Fibroblast of skin of scalp (primary cell): ENCODE measurements around the gene KATNB1.
"Not testable (repeated sequence)": the region's sequence is repeated elsewhere in the genome, so short reads cannot be mapped to it uniquely, and the experiment has no call there.

ENCODE experiments used
- DNase-seq: peaks from one replicate; pipeline ENCODE4 v3.0.0-alpha.2; 2013

The KATNB1 gene

DNA sequence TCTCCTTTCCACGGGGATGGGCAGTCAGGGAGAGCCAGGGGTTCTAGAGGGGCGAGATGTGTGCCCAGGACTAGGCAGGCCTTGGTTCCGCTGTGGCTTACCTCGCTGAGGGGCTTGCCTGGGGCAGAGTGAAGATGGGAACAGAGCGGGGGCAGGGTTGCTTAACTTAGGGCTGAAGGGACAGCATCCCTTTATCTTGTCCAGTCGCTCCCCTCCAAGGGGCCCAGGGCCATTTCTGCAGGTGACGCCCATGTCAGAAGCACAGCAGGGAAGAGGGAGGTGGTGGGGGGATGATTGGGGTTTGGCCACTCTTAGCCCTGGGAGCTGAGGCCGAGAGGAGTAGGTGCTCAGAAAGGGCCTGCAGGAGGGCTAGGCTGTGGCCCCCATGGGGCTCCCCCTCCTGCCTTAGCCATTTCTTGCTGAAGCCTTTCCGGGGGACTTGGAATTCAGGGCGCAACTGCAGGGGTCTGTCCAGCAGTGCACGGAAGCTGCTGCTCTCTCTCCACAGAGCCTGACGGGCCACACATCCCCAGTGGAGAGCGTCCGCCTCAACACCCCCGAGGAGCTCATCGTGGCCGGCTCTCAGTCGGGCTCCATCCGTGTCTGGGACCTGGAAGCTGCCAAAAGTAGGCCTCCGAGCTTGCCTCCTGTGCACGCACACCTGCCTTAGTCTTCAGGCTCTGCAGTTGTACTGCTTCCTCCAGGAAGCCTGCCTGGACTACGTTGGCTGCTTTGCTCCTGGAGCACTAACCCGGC, 8.5 kb downstream of the KATNB1 start:
- no peak for DNase-seq

- no peak for DNase-seq
Observed at GRCh38 chr16:57744642-57744903, 9.0 kb downstream of the KATNB1 start.

- DNase-seq = no peak
Observed at GRCh38 chr16:57745768-57746167, 10.2 kb downstream of the KATNB1 start.

GRCh38 chr16:57746316-57746715, 10.7 kb downstream of the KATNB1 start:
- DNase-seq = not testable (repeated sequence)

GRCh38 chr16:57747091-57747490, 11.5 kb downstream of the KATNB1 start:
- no peak for DNase-seq

DNA sequence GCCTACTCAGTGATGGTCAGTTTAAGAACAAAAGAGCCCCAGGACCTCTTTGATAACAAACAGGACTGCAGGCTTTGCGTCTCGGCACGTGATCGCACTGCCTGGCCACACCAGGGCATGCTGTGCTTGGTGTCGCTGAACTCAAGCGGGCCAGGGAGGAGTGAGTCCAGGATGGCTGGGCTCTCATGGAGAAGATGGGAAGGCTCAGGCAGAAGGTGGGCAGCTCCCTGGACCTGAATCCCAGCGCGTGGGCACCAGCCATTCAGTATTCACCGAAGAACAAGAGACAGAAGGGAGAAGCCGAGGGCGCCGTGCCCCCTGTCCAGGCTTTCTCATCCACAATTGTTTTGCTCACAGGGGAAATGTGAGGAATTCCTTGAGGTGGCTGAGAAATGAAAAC, 11.9 kb downstream of the KATNB1 start:
- no peak for DNase-seq

DNA sequence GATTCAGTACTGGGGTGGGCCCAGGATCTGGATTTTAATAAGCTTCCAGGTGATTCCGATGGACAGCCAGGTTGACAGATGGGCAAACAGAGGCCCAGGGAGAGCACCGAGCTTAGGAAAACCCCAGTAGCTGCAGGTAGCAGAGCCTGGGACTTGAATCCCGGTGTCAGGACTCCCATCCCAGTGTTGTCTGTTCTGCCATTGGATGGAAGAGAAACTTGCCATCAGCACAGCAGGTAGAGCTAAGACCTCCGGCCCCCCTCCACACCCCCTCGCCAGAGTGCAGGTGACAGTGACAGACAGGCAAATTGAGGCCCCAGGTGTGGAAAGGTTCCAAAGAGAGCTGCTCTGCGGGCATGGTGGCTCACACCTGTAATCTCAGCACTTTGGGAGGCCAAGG, 12.4 kb downstream of the KATNB1 start:
- no peak for DNase-seq

DNA sequence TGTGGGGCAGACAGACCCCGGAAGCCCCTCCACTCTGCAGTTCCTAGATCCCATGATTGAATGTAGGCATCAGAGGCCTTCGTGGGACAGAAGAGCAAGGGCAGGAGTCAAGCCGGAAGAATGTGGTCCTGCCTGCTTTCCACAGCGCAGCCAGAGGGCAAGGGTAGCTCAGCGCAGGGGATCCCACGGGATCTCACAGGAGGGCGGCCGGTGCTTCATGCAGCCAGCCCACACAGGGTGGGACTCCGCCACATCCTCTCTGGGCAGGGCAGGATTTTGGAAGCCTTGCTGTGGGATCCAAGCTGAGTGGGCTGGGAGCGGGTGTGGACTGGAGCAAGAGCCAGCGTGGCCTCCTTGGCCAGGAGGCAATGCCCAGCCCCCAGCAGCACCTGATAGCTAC, 13.0 kb downstream of the KATNB1 start:
- no peak for DNase-seq

DNA sequence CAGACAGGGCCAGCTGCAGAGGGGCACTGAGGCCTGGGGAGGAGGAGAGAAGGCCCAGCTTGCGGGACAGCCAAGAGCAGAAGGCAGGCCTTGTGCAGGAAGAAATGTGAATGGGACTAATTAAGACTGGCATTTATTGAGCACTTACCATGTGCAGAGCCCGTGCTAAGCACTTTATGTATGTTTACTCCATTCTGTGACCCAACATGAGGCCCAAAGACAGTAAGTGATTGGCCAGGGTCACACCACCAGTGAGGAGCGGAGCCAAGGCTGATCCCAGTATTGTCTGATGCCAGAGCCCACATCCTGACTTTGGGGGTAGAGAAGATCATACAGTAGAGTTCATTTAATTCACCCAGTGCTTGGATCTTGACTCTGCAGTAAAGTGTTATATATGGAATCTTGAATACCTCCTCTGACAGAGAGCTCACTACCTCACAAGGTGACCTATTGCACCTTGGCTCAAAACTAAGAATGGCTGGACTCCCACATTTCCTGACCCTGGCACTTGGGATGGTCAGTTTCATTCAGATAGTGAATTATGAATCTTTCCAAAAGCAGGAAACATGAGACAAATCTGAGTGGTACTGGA, 13.6 kb downstream of the KATNB1 start:
- no peak for DNase-seq

GRCh38 chr16:57749856-57750452, 14.4 kb downstream of the KATNB1 start:
- DNase-seq = no peak

DNA sequence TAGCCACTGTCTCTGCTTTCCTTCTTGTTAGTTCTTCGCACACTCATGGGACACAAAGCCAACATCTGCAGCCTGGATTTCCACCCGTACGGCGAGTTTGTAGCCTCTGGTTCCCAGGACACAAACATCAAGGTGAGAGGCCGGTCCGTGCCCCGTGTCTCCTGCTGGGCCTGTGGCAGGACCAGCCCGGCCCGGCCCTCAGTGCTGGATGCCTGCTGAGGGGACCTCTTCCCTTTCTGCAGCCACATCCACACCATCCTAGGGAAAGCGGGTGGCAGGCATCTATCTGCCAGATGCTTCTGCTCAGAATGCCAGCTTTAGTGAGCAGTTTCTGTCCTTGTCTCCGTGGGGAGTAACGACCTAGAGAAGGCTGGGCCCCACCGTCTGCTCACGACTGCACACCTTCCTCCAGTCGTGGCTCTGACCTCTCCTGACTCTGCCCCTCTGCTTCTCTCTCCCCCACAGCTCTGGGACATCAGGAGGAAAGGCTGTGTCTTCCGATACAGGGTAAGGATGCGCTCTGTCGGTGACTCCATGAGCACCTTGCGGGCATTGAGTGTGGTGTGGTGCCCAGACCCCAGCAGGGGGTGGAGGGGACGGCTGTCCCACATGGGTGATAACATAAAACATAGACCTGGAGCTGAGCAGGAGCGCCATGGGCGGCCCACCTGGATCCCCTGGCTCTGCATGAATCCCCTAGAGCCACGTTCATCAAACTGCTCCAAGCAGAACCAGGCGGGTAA, 15.4 kb downstream of the KATNB1 start:
- DNase-seq = no peak

- DNase-seq = no peak
Observed at GRCh38 chr16:57751539-57752202, 16.1 kb downstream of the KATNB1 start.

DNA sequence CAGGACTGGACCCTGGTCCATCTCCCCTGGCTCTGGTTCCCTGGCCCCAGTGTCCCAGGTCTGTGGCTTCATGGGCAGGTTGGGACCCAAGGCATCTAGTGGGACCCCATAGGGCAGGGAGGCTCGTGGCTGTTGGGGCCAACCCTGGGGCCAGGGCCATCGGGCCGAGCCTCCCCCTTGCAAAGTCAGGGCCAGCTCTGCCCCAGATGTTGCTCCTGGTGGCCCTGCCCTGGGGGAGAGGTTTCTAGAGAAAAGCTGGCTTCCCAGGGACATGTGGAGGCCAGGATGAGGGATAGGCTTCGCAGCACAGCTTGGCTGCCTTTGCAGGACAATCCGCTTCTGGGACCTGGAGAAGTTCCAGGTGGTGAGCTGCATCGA, 16.6 kb downstream of the KATNB1 start:
- DNase-seq = no peak

- DNase-seq = no peak
Observed at GRCh38 chr16:57752581-57753447, 17.2 kb downstream of the KATNB1 start.

DNA sequence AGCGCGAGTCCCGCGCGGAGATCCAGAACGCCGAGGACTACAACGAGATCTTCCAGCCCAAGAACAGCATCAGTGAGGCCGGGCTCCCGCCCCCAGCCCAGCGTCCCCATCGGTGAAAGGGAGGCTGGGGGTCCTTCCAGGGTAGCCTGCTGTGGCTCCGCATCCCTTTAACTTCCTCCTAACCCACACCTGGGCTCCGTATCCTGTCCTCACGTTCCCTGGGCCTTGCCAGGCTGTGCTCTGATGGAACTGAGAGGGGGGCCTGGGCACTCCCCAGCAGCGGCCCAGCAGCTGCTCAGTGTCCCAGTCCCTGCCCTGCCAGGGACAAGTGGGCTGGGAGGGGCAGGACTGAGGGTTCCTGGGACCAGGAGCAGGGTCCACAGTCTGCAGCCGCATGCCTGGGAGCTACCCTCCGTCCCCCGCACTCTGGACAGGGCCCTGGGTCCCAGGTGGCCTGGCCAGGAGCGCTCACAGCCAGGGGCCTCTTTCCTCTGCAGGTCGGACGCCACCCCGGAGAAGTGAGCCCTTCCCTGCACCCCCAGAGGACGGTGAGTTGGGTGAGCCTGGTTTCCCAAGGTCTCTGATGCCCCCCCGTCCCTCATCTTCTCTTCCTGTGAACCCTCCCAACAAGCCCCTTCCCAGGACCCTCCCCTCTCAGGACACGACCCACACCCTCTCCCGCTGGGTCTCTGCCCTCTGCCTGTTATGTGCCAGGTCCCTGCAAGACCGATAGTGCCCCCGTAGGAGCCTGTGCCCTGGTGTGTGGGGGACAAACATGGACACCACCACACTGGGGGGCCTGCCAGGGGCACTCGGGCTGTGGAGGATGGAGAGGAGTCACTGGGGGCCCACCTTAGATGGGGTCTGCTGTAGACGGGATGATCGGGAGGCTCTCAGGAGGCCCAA, 18.1 kb downstream of the KATNB1 start:
- DNase-seq = no peak

- no peak for DNase-seq
Observed at GRCh38 chr16:57754354-57755060, 18.9 kb downstream of the KATNB1 start.

DNA sequence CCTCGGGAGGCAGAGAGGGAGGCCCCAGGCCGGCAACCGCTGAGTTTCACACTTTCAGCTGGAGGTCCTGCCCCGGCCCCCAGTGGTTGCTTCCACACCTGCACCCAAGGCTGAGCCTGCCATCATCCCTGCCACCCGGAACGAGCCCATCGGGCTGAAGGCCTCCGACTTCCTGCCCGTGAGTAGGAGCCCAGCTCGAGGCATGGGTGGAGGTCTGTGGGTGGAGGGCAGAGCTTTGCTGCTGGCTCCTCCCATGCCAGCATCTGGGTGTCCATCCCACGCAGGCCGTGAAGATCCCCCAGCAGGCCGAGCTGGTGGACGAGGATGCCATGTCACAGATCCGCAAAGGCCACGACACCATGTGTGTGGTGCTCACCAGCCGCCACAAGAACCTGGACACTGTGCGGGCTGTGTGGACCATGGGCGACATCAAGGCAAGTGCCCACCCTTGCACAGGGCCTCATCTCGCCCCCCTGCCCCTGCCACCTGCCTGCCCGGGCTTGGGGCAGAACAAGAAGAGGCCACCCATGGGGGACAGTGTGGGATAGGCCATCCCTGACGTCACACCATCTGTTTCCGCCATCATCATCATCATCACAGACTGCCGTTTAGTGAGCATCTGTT, 19.6 kb downstream of the KATNB1 start:
- no peak for DNase-seq

GRCh38 chr16:57755726-57756423, 20.3 kb downstream of the KATNB1 start:
- no peak for DNase-seq
